ENCODE measurements around the gene FEV. TPM values are rescaled to one million over a fixed set of nuclear protein-coding genes. Genes with fewer than 3 reads are reported as not detected.

Gene FEV
- total RNA-seq, 1 donor from 2014 or later: not detected

- Mint-ChIP-seq H3K27me3 (ENCODE audit: unreplicated experiment) (peaks cover 5% of the 10 kb centered on the region), H3K27ac (ENCODE audit: unreplicated experiment) (no peak overlapping the region), H3K4me1 (ENCODE audit: low read depth, unreplicated experiment) (no peaks in the 10 kb centered on the region), H3K4me3 (ENCODE audit: unreplicated experiment) (no peak overlapping the region), H3K9me3 (ENCODE audit: unreplicated experiment) (no peaks in the 10 kb centered on the region), H3K36me3 (ENCODE audit: unreplicated experiment) (no peaks in the 10 kb centered on the region)
- TF ChIP-seq CTCF (IDR thresholded peaks at IDR 0.05; ENCODE audit: partially characterized antibody, unreplicated experiment): no peak
- no peak for DNase-seq
Observed at GRCh38 chr2:219021591-219021990, 36.6 kb upstream of the FEV start.

GRCh38 chr2:219020604-219021365 is 35.8 kb upstream of the FEV start:
- Mint-ChIP-seq H3K4me1 (ENCODE audit: low read depth, unreplicated experiment) (no peaks in the 10 kb centered on the region), H3K27me3 (ENCODE audit: unreplicated experiment) (peaks cover 5% of the 10 kb centered on the region), H3K4me3 (ENCODE audit: unreplicated experiment) (no peak overlapping the region), H3K36me3 (ENCODE audit: unreplicated experiment) (no peaks in the 10 kb centered on the region), H3K27ac (ENCODE audit: unreplicated experiment) (no peak overlapping the region), H3K9me3 (ENCODE audit: unreplicated experiment) (no peaks in the 10 kb centered on the region)
- DNase-seq: no peak
- no peak for TF ChIP-seq CTCF (IDR thresholded peaks at IDR 0.05; ENCODE audit: partially characterized antibody, unreplicated experiment)

- H3K27ac Mint-ChIP-seq (ENCODE audit: unreplicated experiment): no peak overlapping the region
Observed at GRCh38 chr2:219019436-219019835, 34.5 kb upstream of the FEV start.

GRCh38 chr2:219018726-219019125 is 33.7 kb upstream of the FEV start:
- no peaks in the 10 kb centered on the region for H3K4me1 Mint-ChIP-seq (ENCODE audit: low read depth, unreplicated experiment)
- DNase-seq: no peak
- no peaks in the 10 kb centered on the region for H3K36me3 Mint-ChIP-seq (ENCODE audit: unreplicated experiment)
- no peak for TF ChIP-seq CTCF (IDR thresholded peaks at IDR 0.05; ENCODE audit: partially characterized antibody, unreplicated experiment)
- no peak overlapping the region for H3K27ac Mint-ChIP-seq (ENCODE audit: unreplicated experiment)
- peaks cover 2% of the 10 kb centered on the region for H3K9me3 Mint-ChIP-seq (ENCODE audit: unreplicated experiment)
- H3K27me3 Mint-ChIP-seq (ENCODE audit: unreplicated experiment): peaks cover 4% of the 10 kb centered on the region
- no peak overlapping the region for H3K4me3 Mint-ChIP-seq (ENCODE audit: unreplicated experiment)

More at GRCh38 chr2:219019436-219019835, 34.5 kb upstream of the FEV start:
- H3K4me3 Mint-ChIP-seq (ENCODE audit: unreplicated experiment): no peak overlapping the region
- peaks cover 4% of the 10 kb centered on the region for H3K27me3 Mint-ChIP-seq (ENCODE audit: unreplicated experiment)
- H3K4me1 Mint-ChIP-seq (ENCODE audit: low read depth, unreplicated experiment): no peaks in the 10 kb centered on the region
- peaks cover 2% of the 10 kb centered on the region for H3K9me3 Mint-ChIP-seq (ENCODE audit: unreplicated experiment)
- TF ChIP-seq CTCF (IDR thresholded peaks at IDR 0.05; ENCODE audit: partially characterized antibody, unreplicated experiment): no peak
- H3K36me3 Mint-ChIP-seq (ENCODE audit: unreplicated experiment): no peaks in the 10 kb centered on the region
- DNase-seq: no peak

GRCh38 chr2:219018286-219018685 is 33.3 kb upstream of the FEV start:
- Mint-ChIP-seq H3K4me3 (ENCODE audit: unreplicated experiment) (no peak overlapping the region), H3K27me3 (ENCODE audit: unreplicated experiment) (peaks cover 4% of the 10 kb centered on the region), H3K4me1 (ENCODE audit: low read depth, unreplicated experiment) (no peaks in the 10 kb centered on the region), H3K27ac (ENCODE audit: unreplicated experiment) (no peak overlapping the region), H3K9me3 (ENCODE audit: unreplicated experiment) (peaks cover 2% of the 10 kb centered on the region), H3K36me3 (ENCODE audit: unreplicated experiment) (no peaks in the 10 kb centered on the region)
- no peak for TF ChIP-seq CTCF (IDR thresholded peaks at IDR 0.05; ENCODE audit: partially characterized antibody, unreplicated experiment)
- DNase-seq: no peak
